Anterior cingulate cortex (tissue), 58 donors: ENCODE data around the gene ASCC1.
"Not testable (repeated sequence)": the region's sequence is repeated elsewhere in the genome, so short reads cannot be mapped to it uniquely, and the experiment has no call there.

ENCODE experiments used
- DNase-seq, 58 donors: peaks; one replicate each; lab custom pipeline; 2025; lab: John Stamatoyannopoulos, UW

ASCC1 gene

DNA sequence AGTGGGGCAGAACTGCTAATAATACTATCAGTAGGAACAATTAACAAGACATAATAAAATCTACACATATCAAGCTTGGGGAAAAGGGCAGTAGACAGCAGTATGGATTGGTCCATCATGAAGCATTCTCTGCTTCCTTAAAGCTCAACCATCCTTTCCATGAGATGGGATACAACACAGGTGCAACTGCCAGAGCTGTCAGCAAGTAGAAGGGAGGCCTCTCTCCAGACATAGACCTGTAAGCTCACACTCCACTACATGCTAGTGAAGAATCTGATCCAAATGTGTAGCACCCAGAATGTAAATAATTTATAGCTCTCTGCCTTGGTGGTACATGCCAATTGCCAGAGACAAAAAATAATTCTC lies 41.8 kb downstream of the ASCC1 start:
- DNase-seq: no peak

DNA sequence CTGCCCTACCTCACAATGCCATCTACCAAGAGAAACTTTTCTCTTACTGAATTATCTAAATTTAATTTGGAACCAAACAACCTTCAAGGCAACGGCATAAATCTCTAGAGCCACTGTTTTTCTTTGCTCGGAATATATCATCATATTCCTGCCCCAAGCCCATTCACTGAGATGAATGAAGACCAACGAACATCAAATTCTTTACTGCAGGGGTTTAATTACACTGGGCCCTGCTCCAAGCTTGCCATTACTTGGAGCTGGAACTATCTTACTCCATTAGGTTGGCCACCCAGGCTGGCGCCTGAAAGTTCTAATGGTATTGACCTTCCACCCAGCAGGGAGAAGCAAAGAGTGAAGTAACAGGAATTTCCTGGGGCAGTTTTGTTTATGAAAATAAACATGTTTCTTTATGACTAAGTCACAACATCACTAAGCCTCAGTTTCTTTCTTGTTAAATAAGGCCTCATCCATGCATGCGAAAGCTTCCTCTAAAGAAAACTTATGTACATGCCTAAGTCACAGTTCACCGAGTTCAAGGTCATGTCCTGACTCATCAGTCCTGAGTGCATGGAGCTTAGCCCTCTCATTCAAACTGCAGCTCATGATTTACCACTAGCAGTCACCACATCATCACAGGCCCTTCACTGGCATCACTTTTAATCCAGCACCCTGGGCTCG lies 42.3 kb downstream of the ASCC1 start:
- no peak for DNase-seq

DNA sequence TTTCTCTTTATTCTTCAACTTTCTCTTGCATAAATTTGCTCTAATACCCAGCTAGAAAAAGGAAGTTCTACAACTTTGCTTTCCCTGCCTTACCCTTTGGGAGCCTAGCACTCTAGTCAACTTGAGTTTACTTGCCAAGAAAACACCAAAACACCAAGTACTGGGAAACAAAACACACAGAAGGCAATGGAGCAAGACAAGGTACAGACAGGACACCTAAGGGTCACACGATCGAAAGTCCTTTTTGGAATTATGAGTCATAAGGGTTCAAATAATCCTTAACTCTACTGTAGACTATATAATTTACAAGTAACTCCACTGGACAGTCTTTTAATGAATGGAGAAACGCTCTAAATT lies 42.8 kb downstream of the ASCC1 start:
- DNase-seq: no peak

DNA sequence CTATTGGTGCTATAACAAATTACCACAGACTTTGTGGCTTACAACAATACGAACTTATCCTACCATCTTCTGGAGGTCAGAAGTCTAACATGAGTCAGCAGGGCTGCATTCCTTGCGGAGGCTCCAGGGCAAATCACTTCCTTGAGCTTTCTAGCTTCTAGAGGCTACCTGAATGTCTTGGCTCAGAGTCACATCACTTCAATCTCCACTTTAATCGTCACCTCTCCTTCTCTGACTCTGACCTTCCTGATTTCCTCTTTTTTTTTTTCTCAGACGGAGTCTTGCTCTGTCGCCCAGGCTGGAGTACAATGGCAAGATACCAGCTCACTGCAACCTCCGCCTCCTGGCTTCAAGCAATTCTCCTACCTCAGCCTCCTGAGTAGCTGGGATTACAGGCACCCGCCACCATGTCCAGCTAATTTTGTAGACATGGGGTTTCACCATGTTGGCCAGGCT lies 44.9 kb downstream of the ASCC1 start:
- no peak for DNase-seq

DNA sequence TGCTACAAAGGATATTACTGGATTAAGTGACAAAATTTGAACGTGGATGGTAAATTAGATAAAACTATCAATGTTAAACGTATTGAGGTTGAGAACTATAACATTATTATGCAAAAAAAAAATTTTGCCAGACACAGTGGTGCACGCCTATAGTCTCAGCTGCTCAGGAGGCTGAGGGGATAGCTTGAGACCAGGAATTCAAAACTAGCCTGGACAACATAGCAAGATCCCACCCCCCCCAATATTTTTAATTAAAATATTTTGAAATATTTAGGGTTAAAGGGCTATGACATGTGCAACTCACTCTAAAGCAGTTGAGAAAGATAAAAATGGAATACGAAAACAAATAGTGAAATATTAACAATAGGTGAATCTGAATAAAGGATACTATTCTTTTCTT lies 45.3 kb downstream of the ASCC1 start:
- DNase-seq: no peak

DNA sequence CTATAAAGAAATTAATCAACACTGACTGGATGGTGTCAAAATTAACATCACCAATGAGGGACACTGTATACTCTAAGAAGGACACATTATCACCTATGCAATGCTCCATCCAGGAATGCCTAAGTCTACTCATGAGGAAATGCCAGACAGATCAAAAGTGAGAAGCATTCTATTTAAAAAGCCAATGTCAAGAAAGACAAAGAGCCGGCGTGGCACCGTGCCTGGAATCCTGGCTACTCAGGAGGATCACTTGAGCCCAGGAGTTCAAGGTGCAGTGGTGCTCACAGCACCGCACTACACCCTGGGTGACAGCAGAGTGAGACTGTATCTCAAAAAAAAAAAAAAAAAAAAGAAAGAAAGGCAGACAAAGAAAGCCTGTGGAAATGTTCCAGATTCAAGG lies 45.8 kb downstream of the ASCC1 start:
- DNase-seq: no peak

DNA sequence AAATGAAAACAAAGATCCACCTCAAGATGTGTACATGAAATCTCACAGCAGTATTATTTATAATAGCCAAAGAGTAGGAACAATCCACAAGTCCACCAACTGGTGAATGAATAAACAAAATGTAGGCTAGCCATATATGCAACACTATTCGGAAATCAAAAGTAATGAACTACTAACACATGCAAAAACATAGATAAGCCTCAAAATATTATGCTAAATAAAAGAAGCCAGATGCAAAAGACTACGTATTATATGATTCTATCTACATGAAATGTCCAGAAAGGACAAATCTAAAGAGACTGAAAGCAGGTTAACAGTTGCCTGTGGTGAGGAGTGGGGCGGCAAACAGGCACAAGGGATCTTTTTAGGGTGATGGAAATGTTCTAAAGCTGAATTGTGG lies 49.0 kb downstream of the ASCC1 start:
- no peak for DNase-seq

DNA sequence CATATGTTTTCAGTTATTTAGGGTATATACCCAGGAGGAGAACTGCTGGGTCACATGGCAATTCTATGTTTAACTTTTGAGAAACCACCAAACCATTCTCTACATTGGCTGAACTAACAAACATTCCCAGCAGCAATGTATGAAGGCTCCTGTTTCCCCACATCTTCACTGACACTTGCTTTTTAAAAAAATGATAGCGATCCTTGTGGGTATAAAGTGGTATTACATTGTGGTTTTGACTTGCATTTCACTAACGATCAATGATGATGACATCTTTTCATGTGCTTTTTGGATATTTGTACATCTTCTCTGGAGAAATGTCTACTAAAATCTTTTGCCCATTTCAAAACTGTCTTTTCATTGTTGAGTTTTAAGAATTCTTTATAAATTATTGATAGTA lies 51.5 kb downstream of the ASCC1 start:
- no peak for DNase-seq

DNA sequence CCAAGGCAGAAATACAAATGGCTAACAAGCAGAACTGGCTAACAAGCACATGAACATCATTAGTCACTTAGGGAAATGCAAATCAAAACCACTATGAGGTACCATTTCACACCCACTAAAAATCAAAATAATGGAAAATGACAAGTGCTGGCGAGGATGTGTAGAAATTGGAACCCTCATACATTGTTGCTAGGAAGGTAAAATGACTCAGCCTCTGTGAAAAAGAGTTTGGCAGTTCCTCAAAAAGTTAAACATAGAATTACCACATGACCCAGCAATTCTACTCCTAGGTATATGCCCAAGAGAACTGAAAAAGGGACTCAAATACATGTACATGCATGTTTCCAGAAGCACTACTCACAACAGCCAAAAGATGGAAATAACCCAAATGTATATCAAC lies 53.1 kb downstream of the ASCC1 start:
- DNase-seq: no peak

DNA sequence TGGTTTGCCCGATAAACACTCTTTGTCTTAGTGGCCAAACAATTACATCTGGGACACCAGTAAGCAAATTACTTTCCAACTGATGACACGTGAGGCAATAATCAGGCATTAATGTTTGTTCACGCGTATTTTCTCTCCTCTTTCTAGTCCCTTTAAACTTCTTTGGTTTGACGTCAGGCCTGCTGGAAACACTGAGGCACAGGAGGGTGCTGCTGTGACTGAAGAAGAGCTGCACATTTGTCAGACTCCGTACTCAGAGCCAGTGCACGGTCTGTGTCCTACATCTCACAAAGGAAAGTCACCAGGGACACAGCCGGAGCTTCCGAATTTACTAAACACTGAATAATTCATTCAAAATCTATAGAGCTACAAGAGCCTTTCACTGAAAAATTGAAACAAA lies 57.9 kb downstream of the ASCC1 start:
- DNase-seq: peak in 41 of 58 donors; percentile 1 to 68 (median 17)

DNA sequence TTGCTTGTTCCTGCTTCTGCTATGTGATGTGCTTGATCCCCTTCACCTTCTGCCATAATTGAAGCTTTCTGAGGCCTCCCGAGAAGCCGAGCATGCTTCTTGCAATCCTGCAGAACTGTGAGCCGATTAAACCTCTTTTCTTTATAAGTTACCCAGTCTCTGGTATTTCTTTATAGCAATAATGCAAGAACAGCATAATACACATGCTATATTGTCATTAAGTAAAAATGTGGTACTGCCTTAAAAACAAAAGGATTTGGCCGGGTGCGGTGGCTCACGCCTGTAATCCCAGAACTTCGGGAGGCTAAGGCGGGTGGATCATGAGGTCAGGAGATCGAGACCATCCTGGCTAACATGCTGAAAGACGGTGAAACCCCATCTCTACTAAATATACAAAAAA lies 59.9 kb downstream of the ASCC1 start:
- no peak for DNase-seq

DNA sequence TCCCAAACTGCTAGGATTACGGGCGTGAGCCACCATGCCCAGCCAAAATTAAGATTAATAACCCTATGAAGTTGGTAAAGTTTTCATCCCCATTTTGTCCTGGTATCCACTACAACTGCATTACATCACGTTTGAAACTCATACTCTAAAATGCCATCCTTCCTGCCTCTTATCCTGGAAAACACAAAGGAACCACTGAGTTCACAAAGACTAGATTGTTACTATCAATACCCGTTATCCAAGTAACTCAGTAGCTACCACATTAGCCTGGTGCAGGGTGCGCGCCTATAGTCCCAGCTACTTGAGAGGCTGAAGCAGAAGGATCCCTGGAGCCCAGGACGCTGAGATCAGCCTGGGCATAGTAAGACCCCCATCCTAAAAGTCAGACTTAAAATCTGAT lies 63.8 kb downstream of the ASCC1 start:
- no peak for DNase-seq

DNA sequence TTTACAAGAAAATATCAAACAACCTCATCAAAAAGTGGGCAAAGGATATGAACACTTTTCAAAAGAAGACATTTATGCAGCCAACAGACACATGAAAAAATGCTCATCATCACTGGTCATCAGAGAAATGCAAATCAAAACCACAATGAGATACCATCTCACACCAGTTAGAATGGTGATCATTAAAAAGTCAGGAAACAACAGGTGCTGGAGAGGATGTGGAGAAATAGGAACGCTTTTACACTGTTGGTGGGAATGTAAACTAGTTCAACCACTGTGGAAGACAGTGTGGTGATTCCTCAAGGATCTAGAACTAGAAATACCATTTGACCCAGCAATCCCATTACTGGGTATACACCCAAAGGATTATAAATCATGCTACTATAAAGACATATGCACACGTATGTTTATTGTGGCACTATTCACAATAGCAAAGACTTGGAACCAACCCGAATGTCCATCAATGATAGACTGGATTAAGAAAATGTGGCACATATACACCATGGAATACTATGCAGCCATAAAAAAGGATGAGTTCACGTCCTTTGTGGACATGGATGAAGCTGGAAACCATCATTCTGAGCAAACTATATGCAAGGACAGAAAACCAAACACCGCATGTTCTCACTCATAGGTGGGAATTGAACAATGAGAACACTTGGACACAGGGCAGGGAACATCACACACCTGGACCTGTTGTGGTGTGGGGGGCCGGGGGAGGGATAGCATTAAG lies 65.2 kb downstream of the ASCC1 start:
- not testable (repeated sequence) for DNase-seq

DNA sequence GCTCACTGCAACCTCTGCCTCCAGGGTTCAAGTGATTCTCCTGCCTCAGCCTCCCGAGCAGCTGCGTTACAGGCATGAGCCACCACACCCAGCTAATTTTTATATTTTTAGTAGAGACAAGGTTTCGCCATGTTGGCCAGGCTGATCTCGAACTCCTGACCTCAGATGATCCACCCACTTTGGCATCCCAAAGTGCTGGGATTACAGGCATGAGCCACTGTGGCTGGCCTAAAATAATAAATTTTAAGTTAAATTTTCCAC lies 68.8 kb downstream of the ASCC1 start:
- DNase-seq: not testable (repeated sequence)

DNA sequence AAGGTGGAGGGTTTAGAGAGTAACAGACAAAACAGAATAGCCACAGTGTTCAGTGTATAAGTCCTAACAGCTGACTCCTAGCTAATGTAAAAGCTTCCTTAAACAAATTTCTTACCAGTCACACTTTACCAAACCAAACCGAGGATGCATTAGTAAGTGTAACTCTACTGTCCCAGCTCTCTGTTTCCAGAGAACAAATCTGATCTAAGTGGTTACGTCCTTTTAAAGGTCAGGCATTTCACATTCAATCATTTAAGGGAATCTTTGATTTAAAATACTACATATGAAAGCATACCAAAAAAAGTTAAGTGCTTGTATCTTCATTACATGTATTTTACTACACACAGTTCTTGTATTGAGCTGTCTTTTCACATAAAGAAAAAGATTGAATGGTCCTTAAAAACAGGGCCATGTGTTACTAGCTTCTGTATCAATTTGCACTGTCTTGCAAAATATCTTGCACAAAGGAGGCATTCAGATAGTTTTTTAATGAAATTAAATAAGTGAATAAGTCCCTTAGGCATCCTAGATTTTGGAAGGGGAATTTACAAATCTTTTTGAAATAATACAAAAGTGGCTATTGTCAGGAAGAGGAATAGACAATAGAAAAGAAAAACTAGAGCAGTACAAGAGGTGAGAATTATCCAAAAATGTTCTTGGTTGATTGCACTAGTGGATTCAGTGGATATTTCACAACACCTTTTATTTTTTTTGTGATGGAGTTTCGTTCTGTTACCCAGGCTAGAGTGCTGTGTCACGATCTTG lies 69.3 kb downstream of the ASCC1 start:
- DNase-seq: no peak

DNA sequence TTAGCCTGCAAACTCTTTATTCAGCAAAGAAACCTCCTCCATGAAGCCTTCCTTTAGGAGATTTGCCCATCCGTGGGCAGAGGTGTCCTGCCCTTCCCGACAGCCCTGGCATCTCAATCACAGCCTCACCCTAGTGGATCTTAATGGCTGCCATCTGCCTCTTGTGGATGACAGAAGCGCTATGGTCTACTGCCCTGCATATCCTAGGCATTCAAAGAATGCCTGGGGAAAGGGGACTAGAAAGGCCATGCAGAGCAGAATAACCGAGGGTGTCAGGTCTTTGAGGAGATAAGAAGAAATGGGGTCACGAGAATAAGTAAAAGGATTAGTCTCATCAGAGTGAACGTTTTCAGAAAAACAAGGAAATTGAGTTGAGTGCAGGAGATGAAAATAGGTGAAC lies 70.0 kb downstream of the ASCC1 start:
- no peak for DNase-seq

DNA sequence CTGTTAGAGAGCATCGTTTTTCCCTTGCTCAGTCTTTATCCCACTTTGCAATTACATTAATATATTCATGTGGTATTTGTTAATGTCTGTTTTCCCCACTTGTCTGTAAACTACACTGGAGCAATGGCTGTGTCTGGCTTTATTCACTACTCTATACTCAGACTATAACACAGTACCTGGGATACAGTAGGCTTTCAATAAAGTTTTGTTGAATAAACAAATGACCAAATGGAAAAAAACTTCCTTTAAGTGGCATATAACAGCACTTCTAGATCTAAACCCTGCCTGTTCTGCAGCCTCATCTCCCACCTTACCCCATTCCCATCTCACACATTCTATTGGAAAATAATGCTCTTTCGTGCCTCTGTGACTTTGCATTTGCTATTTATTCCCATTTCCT lies 70.4 kb downstream of the ASCC1 start:
- DNase-seq: no peak

DNA sequence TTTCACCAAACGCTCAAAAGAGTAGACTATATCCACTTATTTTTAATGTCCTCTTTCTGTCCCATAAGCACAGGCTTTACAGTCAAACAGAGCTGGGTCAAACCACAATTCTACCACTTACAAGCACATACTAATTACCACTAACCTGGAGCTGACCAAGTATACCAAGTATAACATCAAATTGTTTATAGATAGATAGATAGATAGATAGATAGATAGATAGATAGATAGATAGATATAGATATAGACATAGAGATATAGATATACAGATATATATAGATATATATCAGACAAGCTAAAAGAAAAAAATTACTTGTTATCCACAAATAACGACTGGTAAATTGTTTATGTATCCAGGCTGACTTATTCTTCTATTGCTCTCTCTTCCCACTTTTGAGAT lies 75.2 kb downstream of the ASCC1 start:
- DNase-seq: no peak

DNA sequence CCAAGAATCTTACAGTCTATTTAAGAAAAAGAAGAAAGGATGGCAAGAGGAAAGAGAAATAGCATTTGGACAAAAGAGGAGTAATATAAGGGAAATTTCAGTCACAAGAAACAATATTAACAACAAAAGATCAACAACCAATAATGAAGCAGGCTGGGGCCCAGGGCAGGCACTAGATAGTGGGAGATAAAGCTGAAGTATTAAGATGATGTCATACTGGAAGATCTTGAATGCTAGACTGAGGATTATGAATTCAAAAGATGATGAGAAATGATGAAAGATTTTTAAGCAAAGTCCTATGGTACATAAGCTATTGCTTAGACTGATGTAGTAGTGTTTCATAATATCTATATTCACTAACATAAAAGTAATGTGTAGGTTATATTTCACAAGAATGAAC lies 75.9 kb downstream of the ASCC1 start:
- no peak for DNase-seq

DNA sequence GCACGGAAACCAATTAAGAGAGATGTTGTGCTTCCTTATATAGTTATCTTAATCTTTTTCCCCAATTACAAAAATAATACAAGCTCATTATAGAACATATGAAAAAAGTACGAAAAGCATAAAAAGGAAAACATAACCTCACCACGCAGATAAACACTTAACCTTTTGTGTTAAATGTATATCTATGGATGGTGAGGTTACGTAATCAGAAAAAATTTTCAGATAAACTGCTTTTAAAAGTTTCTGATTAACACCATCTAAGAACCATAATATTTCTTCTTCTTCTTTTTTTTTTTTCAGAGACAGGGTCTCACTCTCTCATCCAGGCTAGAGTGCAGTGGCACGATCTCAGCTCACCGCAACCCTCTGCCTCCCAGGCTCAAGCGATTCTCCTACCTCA lies 78.5 kb downstream of the ASCC1 start:
- DNase-seq: no peak

DNA sequence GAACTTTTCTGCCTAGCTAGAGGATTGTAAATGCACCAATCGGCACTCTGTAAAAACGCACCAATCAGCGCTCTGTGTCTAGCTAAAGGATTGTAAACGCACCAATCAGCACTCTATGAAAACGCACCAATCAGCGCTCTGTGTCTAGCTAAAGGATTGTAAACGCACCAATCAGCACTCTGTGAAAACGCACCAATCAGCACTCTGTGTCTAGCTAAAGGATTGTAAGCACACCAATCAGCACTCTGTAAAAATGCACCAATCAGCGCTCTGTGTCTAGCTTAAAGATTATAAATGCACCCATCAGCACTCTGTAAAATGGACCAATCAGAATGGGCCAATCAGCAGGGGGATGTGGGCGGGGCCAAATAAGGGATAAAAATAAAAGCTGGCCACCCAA lies 79.9 kb downstream of the ASCC1 start:
- DNase-seq: not testable (repeated sequence)
